Midbrain (tissue), 1 donor: ENCODE results near the gene MAGI2.
A peak's percentile ranks its signal among the peaks of the same experiment; 100 is the strongest.

Source experiments
- DNase-seq: peaks from one replicate; lab custom pipeline; 2025; lab: John Stamatoyannopoulos, UW

MAGI2 gene

DNA sequence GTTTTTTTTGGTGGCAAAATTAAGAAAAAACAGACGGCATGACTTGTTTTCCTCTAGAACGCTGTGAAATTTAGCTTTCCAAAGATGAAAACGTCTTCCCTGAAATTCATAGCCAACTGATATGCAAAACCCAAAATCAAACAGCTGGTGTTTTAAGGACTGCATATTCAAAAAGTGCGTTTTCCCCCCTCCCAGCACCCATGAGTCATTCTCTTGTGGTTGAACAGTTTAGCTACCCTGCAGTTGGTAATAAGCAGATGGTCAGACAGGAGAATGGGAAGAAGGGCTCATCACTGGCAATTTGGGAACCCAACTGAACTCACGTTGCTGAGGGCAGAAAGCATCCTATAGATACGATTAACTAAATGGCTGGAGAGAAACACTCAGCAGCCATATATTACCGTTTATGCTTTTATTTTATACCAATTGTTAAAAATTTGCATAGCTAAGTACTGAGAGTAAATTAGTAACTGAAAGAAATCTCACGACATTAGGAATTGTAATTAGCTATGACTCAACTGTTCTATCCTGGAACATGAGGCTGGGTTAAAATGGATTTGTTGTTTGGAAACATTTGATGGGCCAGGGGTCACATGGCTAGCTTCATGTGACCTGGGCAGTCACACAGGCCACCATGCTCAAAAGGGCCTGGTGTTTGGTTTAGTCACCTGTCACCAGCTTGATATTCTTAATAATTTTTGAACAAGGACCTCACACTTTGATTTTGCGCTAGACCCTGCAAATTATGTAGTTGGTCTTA, 1311.8 kb downstream of the MAGI2 start:
- no peak for DNase-seq

DNA sequence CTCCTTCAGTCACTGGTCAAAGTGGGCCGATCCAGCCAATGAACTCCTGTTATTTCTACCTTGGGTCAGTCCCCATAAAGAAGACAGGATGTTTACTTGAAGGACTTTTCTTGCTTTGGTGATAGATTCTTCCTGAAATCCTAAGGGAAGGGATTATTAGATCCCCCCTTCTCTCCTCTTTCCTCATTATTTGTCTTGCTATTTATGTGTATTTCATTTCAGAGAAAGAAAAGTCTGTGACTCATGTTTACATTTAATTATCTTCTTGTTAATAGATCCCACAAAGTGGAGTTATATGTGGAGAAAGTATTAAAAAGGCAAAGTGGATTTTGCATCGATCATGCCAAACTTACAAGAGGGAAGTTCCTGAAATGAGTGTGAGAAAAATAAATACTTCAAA, 1313.4 kb downstream of the MAGI2 start:
- no peak for DNase-seq

DNA sequence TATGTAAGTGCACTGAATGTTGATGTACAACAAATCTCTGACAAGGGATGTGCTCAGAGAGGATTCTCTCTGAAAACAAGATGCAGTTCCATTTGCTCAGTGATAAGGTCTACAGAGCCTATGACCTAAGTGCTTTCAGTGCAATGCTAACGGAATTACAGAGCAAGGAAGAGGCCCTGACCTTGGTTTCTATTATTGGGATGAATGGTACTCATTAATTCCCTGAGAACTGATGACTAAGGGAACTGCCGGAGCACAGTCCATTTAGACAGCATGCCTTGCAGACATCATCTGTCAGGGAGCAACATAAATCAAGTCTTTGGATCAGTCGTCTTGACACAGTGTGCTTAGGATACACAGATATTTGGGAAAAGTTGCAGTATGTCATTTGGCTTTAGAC, 1314.1 kb downstream of the MAGI2 start:
- DNase-seq = no peak

DNA sequence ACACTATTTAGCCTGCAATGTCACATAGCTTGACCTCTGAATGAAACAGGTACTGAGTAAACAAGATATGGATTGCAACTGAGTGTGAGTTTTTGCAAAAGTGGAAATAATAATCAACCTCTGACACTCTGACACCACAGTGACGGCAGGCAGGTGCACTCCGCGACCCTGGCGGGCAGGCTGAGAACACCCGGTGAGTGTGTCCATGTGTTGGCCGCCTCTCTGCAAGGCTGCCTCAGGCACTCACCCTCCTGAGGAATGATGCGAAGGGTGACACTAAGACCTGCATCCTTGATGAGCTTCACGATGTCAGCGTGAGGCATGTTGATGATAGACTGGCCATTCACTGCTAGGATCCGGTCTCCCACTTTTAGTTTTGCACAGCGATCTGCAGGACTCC, 1318.7 kb downstream of the MAGI2 start:
- no peak for DNase-seq

DNA sequence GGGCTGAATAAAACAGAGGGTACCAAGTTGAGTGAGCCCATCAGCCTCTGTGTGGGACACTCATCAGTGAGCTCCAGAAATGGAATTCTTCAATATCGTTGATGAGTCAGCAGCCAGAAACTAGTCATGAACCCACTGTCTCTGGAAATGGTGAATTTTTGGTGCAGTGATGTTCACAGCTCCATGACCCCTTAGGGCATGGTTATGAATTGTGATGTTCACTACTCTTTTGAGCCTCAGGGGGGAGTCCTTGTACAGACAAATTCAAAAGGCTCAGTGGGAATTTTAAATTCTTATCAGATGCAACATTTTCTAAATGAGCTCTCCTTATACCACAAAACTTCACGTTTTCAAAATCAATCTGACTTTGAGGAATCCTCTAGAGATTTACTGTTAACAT, 1319.2 kb downstream of the MAGI2 start:
- DNase-seq = peak; percentile 22

DNA sequence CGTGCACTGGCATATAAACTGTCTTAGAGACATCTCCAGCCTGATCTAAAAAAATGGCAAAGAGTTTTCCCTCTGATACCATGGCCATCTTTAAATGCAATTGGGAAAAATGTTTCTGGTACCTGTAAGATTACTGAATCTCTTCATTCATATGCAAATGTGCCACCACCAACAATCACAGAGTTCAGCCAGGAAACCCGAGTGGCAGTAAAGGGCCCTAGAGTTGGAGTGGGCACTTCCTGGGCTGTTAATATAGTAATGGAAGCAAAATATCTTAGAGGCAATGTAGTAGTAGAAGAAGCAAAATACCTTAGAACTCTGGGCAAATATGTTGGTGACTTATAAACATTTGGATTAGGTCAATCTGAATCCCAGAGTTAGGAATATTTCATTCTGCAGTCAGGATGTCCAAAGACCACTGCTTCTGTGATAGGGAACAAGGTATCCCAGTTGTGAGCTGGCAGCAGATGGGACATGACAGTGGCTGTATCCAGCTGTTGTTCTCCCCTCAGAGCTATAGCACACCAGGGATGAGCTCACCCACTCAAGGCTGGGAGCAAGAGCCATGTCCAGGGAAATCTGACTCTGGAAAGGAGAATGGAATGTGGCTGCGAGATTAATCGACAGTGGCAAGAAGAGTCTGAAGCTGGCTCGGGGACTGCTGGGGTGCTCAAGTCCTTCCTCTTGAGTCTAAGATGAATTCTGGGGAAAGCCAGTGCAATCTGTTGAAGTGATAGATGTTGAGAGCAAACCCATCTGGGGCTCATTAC, 1322.8 kb downstream of the MAGI2 start:
- no peak for DNase-seq

DNA sequence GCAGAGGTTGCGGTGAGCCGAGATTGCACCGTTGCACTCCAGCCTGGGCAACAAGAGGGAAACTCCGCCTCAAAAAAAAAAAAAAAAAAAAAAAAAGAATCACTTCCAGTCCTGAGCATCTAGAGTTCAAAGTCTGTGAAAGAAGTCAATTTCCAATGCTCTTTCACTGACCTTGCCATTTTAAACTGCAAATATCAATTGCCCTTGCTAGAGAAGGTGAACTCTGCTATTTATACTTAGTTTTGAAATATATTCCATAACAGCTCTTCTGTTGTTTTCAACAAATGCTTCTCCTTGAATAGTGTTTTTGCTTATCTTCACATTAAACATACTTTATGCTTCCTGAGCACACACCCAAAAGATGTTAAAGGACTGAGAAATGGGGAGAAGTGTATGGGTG, 1323.6 kb downstream of the MAGI2 start:
- no peak for DNase-seq

DNA sequence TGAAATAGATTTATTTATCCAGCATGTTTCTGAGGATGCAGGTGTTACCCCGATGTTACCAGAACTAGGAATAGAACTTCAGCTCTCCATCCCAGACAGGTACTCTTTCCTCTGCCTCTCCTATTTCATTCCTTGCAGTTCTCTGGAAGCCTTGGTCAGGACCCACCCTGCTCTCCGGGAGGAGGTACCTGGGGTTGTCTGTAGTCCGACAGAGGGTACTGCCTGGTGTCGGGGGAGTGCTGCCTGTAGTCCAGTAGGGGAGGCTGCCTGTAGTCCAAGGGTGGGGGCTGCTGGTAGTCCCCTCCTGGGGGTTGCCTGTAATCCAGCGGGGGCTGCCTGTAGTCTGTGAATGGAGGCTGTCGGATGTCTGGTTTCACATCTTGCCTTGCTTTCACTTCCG, 1326.5 kb downstream of the MAGI2 start:
- DNase-seq = no peak

DNA sequence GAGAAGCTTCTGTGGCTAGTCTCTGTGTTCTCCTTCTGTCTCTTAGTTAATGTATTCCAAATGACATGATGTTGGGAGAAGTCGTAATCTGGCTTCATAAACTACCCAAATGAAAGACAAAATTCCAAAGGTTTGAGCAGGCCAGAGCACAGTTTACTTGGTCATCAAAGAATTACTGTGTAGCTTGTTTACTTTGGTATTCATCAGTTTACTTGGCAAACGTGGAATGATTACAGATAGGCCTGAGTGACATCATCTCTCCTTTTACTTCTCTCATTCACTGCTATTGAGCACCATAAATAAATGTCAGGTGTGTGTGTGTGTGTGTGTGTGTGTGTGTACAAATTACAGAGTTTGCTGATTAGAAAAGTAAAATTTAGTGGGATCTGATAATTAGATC, 1327.6 kb downstream of the MAGI2 start:
- no peak for DNase-seq

DNA sequence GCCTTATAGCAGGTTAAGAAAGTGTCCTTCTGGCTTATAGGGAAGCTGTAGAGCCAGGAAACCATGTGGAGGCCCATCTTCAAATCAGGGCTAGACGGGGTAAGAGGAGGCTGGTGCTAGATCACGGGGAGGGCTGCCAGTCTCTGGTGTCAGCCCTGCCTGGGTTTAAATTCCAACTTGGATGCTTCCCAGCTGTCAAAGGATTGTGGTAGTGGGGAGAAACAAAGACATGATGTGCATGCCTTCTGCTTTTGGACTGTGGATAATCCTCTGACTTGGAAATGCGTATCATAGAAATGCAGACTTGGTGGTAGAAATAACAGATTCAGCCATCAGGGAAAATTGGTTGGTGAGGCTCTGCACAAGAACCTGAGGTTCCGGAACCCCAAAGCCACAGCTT, 1329.3 kb downstream of the MAGI2 start:
- no peak for DNase-seq

DNA sequence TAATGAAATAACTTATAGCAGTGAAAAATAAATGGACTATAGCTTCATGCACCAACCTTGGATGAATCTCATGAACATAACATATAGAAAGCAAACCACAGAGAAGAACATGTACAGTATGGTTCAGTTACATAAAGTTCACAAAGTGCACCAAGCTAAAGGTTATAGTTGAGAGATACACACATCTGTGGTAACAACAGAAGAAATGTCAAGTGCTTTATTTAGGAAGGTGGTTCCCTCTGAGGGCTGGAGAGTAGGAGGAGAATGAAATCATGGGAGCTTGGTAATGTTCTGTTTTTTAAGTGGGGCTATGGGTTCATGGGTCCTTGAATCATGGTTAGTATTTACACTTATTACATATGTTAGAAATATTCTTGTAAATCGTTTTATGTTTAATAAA, 1331.6 kb downstream of the MAGI2 start:
- no peak for DNase-seq

DNA sequence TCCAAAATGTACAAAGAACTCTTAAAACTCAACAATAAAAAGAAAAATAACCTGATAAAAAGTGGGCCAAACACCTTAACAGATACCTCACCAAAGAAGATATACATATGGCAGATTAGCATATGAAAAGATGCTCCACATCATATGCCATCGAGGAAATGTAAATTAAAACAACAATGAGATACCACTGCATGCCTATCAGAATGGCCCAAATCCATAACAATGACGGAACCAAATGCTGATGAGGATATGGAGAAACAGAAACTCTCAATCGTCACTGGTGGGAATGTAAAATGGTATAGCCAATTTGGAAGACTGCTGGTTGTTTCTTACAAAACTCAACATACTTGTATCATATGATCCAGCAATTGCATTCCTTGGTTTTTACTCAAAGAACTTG, 1335.0 kb downstream of the MAGI2 start:
- no peak for DNase-seq

DNA sequence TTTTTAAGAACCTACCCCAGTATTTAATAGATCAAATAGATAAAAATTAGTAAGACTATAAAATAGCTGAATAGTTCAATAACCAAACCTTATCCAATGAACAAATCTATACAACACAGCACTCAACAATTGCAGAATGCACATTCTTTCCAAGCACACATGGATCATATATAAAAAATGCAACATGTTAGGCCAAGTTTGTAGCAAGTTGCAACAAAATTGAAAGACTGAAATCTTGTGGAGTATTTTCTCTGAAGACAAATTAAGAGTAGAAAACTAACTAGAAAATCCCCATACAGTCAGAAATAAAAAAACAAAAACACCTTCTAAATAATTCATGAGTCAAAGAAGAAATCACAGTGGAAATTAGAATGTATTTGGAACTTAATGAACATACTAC, 1337.6 kb downstream of the MAGI2 start:
- DNase-seq = no peak

DNA sequence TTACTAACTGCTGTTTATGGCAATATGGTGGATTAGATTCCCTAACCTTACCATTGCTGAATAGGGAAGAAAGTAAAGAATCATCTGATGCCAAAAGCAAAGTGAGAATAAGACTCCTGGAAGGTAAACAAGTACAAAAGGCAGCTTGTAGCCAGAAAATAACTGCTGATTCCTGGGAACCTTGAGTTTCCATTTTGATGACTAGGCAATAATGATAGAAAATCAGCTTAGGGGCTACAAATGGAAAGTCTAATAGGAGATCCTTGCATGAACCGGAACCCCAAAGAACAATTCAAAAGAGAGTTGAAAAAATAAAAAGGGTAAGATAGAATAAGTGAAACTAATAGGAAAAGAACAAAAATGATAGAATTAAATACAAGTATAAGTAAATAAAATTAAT, 1338.5 kb downstream of the MAGI2 start:
- no peak for DNase-seq

DNA sequence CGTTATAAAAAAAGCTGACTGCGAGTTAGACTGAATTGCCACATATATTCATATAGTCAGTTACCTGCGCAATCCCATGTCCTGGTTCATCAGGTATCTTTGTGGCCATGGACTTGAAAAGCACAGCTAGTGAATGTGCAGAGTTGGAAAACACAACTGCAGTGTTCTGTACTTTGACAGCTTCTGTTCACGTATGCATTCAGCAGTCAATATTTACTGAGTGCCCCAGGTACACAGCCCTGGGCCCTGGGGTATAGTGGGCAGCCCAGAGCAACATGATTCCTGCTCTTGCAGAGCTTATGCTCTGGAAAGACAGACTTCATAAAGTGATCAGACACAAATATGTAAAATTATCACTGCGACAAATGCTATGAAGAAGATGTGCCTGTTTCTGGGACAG, 1341.0 kb downstream of the MAGI2 start:
- DNase-seq = no peak

DNA sequence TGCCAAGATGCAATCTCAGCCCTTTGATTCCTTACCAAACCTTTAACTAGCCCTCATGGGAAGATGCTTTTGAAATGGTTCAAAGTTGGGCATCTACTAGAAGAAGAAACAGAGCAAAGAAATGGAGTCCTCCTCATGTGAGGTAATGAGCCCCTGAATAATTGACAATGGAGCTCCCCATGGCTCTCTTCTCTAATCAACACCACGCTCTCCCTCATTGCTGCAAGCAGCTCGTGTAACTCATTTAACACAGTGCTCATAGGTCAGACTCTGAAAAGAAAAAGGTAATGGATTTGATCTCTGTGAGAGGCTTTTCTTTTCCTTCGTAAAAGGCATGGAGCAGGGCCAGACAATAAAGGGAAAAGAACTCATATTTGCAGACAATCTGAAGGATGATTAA, 1342.1 kb downstream of the MAGI2 start:
- DNase-seq = no peak

DNA sequence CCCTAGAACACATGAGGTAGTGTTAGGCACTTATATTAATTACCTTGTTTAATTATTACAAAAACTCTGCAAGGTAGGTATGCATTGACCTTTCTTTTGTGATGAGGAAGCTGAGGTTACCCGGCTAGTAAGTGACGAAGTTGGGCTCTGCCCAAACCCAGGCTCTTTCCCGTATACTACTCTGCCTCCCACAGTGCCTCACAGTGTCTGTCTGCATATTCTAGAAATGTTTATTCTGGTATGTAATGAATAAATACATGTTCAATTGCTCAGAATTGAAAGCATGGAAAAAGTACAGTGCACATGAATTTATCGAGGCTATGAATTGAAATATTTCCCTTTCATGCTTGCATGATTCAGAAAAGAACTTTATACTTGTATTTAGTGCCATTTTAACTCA, 1350.0 kb downstream of the MAGI2 start:
- DNase-seq = no peak

DNA sequence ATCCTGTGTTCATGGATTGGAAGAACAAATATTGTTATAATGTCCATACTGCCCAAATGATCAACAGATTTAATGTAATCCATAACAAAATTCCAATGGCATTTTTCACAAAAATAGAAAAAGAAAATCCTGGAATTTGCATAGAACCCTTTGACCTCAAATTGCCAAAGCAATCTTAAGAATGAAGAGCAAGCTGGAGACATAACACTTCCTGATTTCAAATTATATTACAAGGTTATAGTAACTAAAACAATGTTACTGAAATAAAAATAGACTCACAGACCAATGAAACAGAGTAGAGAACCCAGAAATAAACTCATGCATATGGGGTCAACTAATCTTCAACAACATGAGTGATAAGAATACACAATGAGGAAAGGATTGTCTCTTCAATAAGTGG, 1352.4 kb downstream of the MAGI2 start:
- DNase-seq = no peak

DNA sequence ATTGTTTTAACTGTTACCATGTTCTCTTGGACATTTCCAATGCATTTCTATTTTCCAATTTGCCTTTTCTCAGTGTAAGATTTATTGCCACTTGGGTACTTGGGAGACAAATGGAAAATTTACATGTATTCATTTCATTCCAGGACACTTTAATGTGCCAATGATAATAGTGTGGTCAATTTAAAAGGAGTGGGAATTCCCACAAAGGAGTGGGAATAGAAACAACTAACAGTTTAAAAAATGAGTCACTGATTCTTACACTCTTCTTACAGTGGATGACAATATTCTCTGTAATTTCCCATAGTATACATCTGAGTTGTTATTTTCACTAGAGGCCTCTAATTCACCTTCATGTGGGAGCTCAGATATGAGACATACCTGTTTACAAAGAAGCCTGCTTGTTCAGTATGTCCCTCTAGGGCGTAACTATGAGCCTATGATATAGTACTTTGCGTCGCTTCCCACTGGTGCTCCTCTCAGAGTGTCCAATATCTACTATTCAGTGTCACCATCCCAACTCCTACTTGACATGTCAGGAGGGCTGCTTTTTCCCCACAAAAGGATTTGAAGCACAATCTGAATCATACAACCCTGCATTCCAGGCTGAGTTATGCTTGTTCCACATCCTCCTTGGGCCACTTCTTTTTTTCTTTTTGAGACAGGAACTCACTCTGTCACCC, 1353.6 kb downstream of the MAGI2 start:
- DNase-seq = no peak

DNA sequence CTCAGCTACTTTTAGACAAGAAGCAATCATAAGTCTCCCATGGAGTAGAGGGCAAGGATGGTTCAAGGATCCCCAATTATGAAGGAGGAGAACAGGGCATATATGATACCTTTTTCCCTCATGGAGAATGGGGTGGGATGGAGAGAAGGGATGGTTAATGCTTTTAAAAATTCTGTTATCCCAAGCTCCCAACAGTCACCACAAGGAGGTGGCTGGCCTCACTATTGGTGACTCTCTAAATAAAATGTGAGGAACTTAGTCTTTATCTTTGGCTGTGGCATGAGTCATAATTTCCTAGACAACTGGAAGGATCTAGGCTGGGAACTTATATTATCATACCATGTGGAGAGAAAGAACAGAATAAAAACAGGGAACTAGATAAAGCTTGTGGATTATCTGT, 1357.9 kb downstream of the MAGI2 start:
- no peak for DNase-seq

DNA sequence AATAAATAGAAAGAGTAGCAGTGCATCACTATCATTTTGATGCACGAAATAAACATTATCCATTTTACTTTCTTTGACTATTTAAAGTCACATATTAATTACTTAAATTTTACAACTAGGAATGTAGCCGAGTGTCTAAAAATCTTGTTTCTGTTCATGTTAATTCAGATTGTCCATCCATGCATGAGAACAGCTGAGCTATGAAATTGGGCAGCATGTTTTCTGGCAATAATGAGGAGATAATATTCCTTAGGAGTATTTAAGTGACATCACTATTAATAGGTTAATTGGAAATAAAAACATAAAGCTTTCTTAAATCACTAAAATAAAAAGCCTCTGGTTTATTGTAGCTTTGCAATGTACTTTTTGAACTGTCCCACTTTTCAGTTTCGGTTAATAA, 1361.1 kb downstream of the MAGI2 start:
- no peak for DNase-seq

DNA sequence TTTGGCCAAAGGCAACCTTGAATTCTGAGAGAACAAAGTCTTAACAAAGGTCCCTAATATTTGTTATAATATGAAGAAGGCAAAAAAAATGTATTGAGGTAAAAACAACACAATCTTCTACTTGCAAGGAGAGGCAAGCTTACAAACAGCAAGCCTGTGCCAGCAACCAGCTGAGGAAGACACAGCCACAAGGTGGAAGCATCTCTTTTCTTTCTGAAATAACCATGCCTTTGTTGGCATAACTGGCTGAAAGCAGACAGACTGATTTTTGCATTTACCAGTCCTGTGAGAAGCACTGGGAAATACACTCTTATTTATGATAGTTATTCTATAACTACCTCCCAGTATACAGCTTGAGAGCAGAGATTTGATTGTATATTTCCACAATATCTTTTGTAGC, 1362.9 kb downstream of the MAGI2 start:
- peak; percentile 31 for DNase-seq

DNA sequence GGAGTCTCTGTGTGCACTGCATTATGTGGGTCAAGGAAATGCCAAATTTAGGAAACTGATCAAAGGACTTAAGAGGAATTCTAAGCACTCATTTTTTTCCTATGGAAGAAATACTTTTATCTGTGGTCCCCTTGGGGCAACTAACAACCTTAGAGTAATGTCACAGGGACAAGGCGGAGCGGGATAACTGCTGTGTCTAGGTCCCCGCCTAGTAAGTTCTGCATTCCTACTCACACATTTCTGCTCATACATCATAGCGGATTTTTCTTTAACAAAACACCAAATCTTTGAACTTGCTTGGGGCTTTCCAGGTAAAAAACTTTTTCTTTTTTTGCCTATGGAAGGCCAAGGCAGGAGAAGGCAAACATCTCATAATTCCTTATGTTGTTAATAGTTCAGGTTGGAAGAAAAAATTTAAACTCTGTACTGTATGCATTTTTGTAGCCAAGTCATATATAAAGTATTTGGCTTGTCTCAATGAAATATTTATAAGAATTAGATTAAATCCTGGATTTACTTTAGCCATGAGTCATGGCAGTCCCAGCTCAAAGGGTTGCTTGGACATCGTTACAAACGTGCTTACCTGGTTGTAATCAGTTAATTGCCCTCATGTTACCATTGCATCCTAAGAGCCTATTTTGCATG, 1369.9 kb downstream of the MAGI2 start:
- no peak for DNase-seq
